Gastroesophageal sphincter (tissue), 4 donors: ENCODE results near the gene PFKL. TPM values are rescaled to one million over a fixed set of nuclear protein-coding genes. Genes with fewer than 3 reads are reported as not detected.

Source experiments
- ATAC-seq: fragments of 150-250 bp; one replicate; pipeline ENCODE4 v1.9.1; 2016; ENCODE audit warnings: mild to moderate bottlenecking, moderate library complexity
- H3K27ac ChIP-seq, 4 donors: fragments of 200-600 bp; sonication (generic) in 3 of 4; 1 replicate in 3 of 4; 2 replicates in 1 of 4; pipeline ENCODE4 v1.5.1; 2016 to 2019
- H3K27me3 ChIP-seq: fragments of 200-600 bp; sonication (generic); one replicate; pipeline ENCODE4 v1.5.1; 2019
- H3K36me3 ChIP-seq, 2 donors: fragments of 200-600 bp; sonication (generic); one replicate each; pipeline ENCODE4 v1.5.1; 2019; ENCODE audit warnings: control low read depth in 1 of 2
- H3K4me1 ChIP-seq, 3 donors: fragments of 200-600 bp; sonication (generic); 1 replicate in 2 of 3; 2 replicates in 1 of 3; pipeline ENCODE4 v1.5.1; 2016 to 2019; ENCODE audit warnings: control low read depth in 2 of 3
- H3K4me3 ChIP-seq, 2 donors: fragments of 200-600 bp; sonication (generic); one replicate each; pipeline ENCODE4 v1.5.1; 2019; ENCODE audit warnings: mild to moderate bottlenecking in 1 of 2, moderate library complexity in 1 of 2
- H3K9me3 ChIP-seq, 3 donors: fragments of 200-600 bp; sonication (generic); one replicate each; pipeline ENCODE4 v1.5.1; 2017 to 2019; ENCODE audit warnings: control low read depth in 2 of 3
- EP300 ChIP-seq: sonication (generic); formaldehyde crosslinking; IDR thresholded peaks from one replicate; pipeline ENCODE4 v1.6.1; 2017; ENCODE audit warnings: antibody characterized with exemption, mild to moderate bottlenecking
- POLR2A ChIP-seq, 2 donors: fragments of 450-650 bp; IDR thresholded peaks; one replicate each; pipeline ENCODE4 v1.6.1; 2017; ENCODE audit warnings: antibody characterized with exemption in 2 of 2, mild to moderate bottlenecking in 2 of 2, moderate library complexity in 1 of 2
- POLR2AphosphoS5 ChIP-seq: sonication (generic); formaldehyde crosslinking; IDR thresholded peaks from one replicate; pipeline ENCODE4 v1.6.1; 2017; ENCODE audit warnings: antibody characterized with exemption
- whole genome bisulfite sequencing, 2 donors: methylation state at CpG; one replicate each; pipeline ENCODE4 v1.1.5; 2018; ENCODE audit warnings: low coverage in 1 of 2; 5-methylcytosine and 5-hydroxymethylcytosine counted together
- total RNA-seq, 4 donors: library from RNA; depleted of rRNA; stranded (reverse); fragments of >200 nt; gene quantifications; one replicate each; pipeline ENCODE4 v1.1.0, GENCODE V29; 2016
- TF ChIP-seq, protein P1 (sequence below), 4 experiments: fragments of 200-600 bp in 2 of 4; fragments of 450-650 bp in 2 of 4; sonication (generic) in 1 of 4; IDR thresholded peaks; one replicate each; pipeline ENCODE4 v1.5.1; 2017 to 2019; ENCODE audit warnings: antibody characterized with exemption in 4 of 4, mild to moderate bottlenecking in 2 of 4, moderate library complexity in 2 of 4

The PFKL gene
- total RNA-seq, 4 donors from 2014 or later: 57.7 to 103 (median 72.1) TPM

DNA sequence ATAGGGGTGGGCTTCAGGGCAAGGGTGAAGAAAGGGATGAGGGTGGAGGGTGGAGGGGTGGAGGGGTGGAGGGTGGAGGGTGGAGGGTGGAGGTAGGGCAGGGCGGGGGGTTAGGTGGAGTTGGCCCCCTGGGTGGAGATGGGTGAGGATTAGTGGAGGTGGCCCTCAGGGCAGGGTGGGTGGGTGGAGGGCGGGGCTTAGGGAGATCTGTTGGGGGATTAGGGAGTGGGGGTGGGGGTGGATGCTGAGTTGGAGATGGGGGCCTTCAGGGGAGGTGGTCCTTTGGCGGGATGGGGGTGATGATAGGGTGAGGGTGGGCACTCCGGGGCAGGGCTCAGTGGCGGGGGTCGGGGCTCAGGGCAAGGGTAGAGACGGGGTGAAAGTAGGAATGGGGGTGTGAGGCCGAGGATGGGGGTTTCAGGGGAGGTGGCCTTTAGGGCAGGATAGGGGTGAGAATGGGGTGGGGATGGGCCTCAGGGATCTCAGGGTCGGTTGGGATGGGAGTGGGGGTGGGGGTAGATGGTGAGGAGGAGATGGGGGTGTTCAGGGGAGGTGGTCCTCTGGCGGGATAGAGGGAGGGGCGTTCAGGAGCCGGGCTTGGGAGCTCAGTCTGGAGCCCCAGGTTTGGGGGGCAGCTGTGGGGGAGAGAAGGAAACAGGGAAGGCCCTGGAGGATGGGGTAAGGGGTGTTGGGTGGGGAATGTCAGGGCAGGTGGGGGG, 37.4 kb upstream of the PFKL start:
- H3K4me3 ChIP-seq: no peak overlapping the region
- peaks cover 0 to 18% (median 0%) of the 10 kb centered on the region in 3 donors for H3K9me3 ChIP-seq
- 42 to 66% methylated on average over 2 to 5 of the region's 12 CpGs for WGBS, 2 donors
- H3K27me3 ChIP-seq: peaks cover 44% of the 10 kb centered on the region
- H3K4me1 ChIP-seq: no peaks in the 10 kb centered on the region
- ATAC-seq: no peak
- no peak for TF ChIP-seq POLR2A (IDR thresholded peaks at IDR 0.05)
- H3K36me3 ChIP-seq: no peaks in the 10 kb centered on the region
- no peak overlapping the region for H3K27ac ChIP-seq

- ATAC-seq: no peak
- no peaks in the 10 kb centered on the region for H3K4me1 ChIP-seq
Observed at GRCh38 chr21:44263221-44263760, 36.6 kb upstream of the PFKL start.

DNA sequence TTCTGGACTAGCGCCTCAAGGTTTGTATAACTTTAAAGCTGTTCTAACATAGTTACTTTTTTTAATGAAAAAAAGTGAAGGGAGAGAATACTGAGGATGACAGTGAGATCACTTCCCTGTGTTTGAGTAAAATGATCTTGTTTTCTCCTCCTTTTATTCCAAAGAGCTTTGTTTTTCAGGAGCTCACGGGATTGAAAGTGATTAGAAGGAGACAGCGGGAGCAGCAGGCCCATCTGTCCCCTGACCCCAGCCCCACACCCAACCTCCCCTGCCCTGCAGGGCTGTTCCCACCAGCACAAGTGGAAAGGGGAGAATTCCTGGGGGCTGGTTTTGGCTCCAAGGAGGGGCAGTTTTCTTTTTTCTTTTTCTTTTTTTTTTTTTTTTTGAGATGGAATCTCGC, 36.1 kb upstream of the PFKL start:
- Histone ChIP-seq H3K36me3 (no peaks in the 10 kb centered on the region), H3K27ac (no peak overlapping the region), H3K4me1 (no peaks in the 10 kb centered on the region), H3K27me3 (peaks cover 41% of the 10 kb centered on the region), H3K9me3 (peaks cover 0 to 17% (median 0%) of the 10 kb centered on the region in 3 donors), H3K4me3 (no peak overlapping the region)
- WGBS, 2 donors: 54 to 55% methylated on average over 2 to 4 of the region's 4 CpGs
- no peak for ATAC-seq
- TF ChIP-seq POLR2AphosphoS5: no peak

More at GRCh38 chr21:44263221-44263760, 36.6 kb upstream of the PFKL start:
- no peak overlapping the region for H3K27ac ChIP-seq
- H3K27me3 ChIP-seq: peaks cover 44% of the 10 kb centered on the region
- peaks cover 0 to 18% (median 0%) of the 10 kb centered on the region in 3 donors for H3K9me3 ChIP-seq
- no peaks in the 10 kb centered on the region for H3K36me3 ChIP-seq
- H3K4me3 ChIP-seq: no peak overlapping the region
- TF ChIP-seq, protein P1, sequence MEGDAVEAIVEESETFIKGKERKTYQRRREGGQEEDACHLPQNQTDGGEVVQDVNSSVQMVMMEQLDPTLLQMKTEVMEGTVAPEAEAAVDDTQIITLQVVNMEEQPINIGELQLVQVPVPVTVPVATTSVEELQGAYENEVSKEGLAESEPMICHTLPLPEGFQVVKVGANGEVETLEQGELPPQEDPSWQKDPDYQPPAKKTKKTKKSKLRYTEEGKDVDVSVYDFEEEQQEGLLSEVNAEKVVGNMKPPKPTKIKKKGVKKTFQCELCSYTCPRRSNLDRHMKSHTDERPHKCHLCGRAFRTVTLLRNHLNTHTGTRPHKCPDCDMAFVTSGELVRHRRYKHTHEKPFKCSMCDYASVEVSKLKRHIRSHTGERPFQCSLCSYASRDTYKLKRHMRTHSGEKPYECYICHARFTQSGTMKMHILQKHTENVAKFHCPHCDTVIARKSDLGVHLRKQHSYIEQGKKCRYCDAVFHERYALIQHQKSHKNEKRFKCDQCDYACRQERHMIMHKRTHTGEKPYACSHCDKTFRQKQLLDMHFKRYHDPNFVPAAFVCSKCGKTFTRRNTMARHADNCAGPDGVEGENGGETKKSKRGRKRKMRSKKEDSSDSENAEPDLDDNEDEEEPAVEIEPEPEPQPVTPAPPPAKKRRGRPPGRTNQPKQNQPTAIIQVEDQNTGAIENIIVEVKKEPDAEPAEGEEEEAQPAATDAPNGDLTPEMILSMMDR (IDR thresholded peaks at IDR 0.05): no peak
- TF ChIP-seq POLR2A (IDR thresholded peaks at IDR 0.05) (no peak), POLR2AphosphoS5 (no peak), EP300 (no peak)
- 17 to 71% methylated on average over 2 to 4 of the region's 18 CpGs for WGBS, 2 donors

DNA sequence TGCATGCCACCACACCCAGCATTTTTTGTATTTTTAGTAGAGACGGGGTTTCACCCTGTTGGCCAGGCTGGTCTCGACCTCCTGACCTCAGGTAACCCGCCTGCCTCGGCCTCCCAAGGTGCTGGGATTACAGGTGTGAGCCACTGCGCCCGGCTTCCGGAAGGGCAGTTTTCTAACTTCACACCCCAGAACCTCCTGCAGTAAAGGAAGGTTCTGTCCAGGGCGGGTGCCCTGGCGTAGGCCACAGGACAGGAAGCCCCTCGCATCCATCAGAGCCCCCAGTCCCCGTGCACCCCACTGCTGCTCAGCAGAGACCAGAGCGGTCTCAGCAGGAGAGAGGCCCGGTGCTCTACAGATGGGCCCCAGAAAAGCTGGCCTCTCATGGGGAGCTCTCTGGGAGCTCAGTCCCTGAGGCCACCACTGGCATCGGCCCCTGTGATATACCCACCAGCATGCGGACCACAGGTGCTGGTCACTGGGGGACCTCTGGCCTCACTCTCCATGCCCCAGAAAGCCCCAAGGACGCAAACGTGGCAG, 34.1 kb upstream of the PFKL start:
- Histone ChIP-seq H3K4me1 (no peaks in the 10 kb centered on the region), H3K9me3 (no peaks in the 10 kb centered on the region), H3K36me3 (no peaks in the 10 kb centered on the region), H3K27ac (no peak overlapping the region), H3K4me3 (no peak overlapping the region), H3K27me3 (peaks cover 36% of the 10 kb centered on the region)
- no peak for ATAC-seq
- TF ChIP-seq POLR2A (IDR thresholded peaks at IDR 0.05) (no peak), POLR2AphosphoS5 (no peak), EP300 (no peak)
- TF ChIP-seq, protein P1 (IDR thresholded peaks at IDR 0.05): no peak
- 94% methylated on average over 2 of the region's 17 CpGs; no CpG with 5 or more reads in 1 of the 2 donors for WGBS, 2 donors

DNA sequence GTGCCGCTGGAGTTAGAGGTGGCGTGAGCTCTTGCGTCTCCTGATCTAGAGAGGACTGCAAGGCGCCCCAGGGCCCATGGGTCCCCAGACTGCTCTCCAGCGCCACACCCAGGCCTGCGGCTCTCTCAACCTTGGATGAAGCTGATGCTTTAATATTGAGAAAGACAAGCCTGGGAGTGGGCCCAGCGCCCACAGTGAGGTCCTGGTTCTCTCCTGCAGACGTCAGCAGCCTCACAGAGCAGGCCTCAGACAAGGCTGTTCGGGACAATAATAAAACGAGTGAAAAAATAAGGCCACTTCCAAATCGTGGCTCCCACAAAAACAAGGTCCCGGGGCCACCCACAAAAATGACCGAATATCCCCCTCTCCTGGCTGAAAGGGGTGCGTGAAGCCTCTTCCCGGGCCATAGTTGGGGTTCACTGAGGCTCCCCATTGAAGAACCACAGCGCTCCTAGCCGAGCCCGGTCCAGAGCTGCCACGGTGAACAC, 32.2 kb upstream of the PFKL start:
- WGBS, 2 donors: 60 to 71% methylated on average over 3 to 5 of the region's 19 CpGs

More for the DNA sequence above, 32.2 kb upstream of the PFKL start:
- Histone ChIP-seq H3K9me3 (no peaks in the 10 kb centered on the region), H3K4me1 (no peaks in the 10 kb centered on the region), H3K27me3 (peaks cover 21% of the 10 kb centered on the region), H3K4me3 (no peak overlapping the region), H3K36me3 (no peaks in the 10 kb centered on the region), H3K27ac (no peak overlapping the region)
- no peak for ATAC-seq
- TF ChIP-seq POLR2A (IDR thresholded peaks at IDR 0.05) (no peak), EP300 (no peak)
- TF ChIP-seq, protein P1 (IDR thresholded peaks at IDR 0.05): peak in 2 of 4 experiments; percentile 7 to 27
